Cerebellar nuclear complex (tissue), 1 donor: Measurements from ENCODE around the gene SAP30BP.

Source experiments
- DNase-seq, 2 experiments: peaks; one replicate each; lab custom pipeline; 2025; lab: John Stamatoyannopoulos, UW

SAP30BP gene

DNA sequence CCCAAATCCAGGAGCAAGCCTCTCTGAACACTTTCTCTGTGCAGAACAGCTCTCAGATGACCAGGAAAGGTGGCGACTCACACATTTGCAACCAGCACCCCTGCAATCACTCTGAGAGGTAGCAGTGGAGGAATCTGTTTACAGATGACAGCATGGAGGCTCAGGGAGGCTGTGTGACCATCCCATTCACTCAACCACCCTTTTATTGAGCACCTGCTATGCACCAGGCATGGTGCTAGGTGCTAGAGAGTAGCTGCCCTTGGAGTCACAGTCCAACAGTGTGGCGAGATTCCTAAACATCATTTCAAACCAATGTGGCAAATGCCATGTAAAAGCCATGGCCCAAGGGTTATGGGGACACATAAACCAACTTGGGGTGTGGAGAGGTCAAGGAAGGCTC lies 52.6 kb downstream of the SAP30BP start:
- no peak for DNase-seq

- DNase-seq, result no peak
These were observed 53.7 kb downstream of the SAP30BP start, which contains the start of gene ITGB4 for GRCh38 chr17:75720656-75721462. ITGB4 (plus strand) TSS chr17:75721459; CDS start chr17:75724704, 3,245 bp downstream.

- no peak for DNase-seq
These were observed 54.4 kb downstream of the SAP30BP start for GRCh38 chr17:75721463-75722011.

- no peak for DNase-seq
These were observed 54.9 kb downstream of the SAP30BP start for GRCh38 chr17:75722076-75722475.

- no peak for DNase-seq
These were observed 55.5 kb downstream of the SAP30BP start for GRCh38 chr17:75722542-75723095.

GRCh38 chr17:75723171-75723930 lies 56.2 kb downstream of the SAP30BP start:
- DNase-seq, result no peak

DNA sequence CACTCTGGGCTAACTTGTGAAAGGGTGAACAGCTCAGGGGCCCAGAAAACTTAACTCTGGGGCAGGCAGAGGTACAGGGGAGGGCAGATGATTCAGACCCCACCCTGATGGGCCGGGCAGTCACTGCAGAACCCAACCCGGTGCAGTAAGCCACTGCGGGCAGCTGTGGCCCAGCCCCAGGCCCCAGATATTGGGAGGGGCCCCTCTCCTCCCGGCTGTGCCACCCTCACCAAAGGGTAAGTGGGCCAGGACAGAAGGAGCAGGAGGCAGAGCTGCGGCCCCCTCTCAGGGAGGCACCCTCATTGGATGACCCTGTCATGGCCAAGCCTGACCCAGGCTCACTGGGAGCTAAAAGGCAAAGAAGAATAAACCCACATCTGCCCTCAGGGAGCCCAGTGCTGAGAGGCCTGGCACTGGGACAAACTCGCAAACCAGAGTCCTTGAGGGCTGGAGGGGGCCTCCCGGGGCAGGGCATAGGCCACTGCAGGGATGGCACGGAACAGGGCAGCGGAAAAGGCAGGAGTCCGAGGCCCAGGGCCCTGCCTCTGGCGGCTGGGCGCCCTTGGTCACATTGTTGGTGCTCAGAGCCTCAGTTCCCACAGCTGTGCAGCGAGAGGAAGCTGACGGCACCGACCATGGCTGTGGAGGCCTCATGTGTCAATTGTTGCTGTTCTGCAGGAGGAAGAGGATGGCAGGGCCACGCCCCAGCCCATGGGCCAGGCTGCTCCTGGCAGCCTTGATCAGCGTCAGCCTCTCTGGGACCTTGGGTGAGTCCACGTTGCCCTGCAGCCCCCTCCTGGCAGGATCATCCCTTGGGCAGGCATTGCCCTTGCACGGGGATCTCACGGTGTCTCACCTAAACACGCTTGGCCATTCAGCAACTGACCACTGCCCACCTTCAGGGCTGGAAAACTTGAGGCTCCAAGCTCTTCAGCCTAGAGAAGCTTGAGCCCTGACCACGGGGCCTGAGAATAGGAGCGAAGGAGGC lies 57.2 kb downstream of the SAP30BP start:
- DNase-seq, result no peak

- no peak for DNase-seq
These were observed 58.4 kb downstream of the SAP30BP start for GRCh38 chr17:75725504-75725903.

- no peak for DNase-seq
These were observed 60.3 kb downstream of the SAP30BP start for GRCh38 chr17:75727391-75727790.

DNA sequence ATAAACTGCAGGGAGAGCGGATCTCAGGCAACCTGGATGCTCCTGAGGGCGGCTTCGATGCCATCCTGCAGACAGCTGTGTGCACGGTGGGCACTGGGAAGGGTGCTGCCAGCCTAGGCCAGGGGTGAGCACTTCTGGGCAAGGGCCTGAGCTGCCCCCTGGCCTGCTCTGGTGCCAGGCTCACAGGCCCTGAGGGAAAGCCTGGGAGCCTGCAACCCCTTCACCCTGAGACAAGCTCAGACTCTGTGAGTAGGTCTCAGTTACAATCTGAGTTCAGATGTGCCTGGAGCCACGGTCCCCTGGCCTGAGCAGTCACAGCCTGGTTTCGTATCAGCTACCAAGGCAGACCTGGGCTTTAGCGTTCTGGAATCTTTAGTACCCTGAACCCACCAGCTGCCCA lies 62.2 kb downstream of the SAP30BP start:
- DNase-seq, result no peak

DNA sequence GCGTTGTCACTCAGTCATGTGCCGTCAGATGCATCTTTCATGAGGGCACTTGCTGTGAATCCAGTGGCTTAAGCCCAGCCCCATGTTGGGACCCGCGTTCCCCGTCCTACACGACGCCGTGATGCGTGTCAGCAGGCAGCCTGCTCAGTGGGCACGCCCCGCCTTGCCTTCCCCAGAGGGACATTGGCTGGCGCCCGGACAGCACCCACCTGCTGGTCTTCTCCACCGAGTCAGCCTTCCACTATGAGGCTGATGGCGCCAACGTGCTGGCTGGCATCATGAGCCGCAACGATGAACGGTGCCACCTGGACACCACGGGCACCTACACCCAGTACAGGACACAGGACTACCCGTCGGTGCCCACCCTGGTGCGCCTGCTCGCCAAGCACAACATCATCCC lies 62.9 kb downstream of the SAP30BP start:
- no peak for DNase-seq

DNA sequence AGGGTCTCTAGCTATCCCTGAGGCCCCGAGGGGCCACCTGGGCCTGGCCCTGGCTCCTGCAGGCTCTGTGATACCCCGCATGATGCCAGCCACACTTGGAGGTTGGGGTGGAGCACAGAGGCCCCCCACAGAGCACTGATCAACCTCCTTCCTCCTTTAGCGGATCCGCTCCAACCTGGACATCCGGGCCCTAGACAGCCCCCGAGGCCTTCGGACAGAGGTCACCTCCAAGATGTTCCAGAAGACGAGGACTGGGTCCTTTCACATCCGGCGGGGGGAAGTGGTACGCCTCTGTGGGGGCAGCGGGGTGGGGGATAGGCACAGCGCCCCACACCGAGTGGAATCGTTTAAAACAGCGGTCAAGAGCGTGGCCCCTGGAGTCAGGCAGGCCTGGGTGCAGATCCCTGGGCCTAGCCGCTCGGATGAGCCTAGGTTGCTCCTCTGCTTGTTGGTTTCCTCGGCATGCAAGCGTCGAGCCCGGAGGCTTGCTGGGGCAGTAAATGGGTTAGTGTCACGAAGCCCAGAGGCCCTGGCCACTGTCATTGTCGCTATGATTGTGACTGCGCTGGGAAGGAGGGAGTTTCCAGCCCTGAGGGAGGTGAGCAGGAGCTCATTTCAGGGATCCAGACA lies 64.1 kb downstream of the SAP30BP start:
- DNase-seq, result no peak

DNA sequence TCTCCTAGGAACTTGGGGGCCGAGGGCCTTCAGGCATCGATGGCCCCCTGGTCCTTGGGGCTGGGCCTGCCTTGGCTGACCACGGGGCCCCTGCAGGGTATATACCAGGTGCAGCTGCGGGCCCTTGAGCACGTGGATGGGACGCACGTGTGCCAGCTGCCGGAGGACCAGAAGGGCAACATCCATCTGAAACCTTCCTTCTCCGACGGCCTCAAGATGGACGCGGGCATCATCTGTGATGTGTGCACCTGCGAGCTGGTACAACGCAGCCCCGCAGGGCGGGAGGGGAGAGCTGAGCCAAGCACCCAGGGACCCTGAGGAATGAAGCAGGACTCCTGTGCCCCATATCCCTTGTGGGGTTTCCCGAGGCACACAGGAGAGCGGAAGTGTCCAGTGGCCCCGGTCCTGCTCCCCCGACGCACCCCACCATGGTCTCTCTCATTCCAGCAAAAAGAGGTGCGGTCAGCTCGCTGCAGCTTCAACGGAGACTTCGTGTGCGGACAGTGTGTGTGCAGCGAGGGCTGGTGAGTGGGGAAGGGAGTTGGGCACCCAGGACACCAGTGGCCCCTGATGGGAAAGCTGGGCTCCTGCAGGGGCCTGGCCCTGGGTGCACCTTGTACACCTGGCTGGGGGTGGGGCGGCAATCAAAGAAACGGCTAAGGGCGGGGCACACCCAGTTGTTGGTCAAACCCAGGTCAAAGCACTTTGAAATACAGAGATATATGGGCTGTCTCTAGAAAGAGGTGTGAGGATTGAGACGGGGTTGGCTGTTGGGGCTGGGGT lies 64.8 kb downstream of the SAP30BP start:
- DNase-seq, result no peak

GRCh38 chr17:75733471-75733870 lies 66.3 kb downstream of the SAP30BP start:
- no peak for DNase-seq

- DNase-seq, result no peak
These were observed 67.6 kb downstream of the SAP30BP start for GRCh38 chr17:75734674-75735294.

DNA sequence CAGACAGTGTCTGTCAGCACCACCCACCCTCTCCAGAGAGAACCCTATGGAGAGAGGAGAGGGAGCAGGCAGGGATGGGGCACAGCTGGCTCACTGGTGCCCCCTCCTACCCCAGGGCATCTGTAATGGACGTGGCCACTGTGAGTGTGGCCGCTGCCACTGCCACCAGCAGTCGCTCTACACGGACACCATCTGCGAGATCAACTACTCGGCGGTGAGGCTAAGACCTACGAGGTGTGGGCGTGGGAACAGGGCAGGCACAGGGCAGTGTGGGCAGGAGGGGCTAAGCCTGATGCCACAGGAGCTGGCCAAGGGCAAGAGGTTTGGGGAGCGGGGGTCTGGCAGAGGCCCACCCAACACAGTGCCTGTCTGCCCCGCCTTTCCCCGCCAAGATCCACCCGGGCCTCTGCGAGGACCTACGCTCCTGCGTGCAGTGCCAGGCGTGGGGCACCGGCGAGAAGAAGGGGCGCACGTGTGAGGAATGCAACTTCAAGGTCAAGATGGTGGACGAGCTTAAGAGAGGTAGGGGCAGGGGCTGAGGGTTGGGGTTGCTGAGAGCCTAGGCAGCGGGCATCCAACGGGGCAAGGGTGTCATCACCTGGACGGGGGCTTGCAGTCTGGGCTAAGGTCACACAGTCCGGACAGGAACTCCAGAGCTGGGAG lies 69.2 kb downstream of the SAP30BP start:
- no peak for DNase-seq

DNA sequence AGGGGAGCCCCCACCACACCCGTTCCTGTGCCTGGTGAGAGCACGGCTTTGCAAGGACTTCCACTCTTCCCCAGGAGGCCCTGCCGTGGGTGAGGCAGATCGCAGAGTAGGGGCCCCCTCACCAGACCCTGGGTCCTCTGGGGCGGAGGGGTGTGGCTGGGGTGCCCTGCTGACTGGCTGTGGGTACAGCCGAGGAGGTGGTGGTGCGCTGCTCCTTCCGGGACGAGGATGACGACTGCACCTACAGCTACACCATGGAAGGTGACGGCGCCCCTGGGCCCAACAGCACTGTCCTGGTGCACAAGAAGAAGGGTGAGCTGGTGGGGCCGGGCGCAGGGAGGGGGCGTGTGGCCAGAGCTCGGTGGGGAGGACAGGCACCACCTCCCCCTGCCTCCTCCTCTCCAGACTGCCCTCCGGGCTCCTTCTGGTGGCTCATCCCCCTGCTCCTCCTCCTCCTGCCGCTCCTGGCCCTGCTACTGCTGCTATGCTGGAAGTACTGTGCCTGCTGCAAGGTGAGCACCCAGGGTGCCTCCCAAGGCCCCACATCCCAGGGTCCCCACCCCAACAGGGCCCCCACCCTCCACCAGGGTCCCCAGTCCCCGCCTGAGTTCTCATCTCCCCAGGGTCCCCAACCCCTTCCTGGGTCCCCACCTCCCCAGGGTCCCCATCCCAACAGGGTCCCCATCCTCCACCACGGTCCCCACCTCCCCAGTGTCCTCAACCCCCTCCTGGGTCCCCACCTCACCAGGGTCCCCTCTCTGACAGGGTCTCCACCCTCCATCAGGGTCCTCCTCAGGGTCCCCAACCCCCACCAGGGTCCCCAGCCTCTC lies 70.2 kb downstream of the SAP30BP start:
- no peak for DNase-seq

DNA sequence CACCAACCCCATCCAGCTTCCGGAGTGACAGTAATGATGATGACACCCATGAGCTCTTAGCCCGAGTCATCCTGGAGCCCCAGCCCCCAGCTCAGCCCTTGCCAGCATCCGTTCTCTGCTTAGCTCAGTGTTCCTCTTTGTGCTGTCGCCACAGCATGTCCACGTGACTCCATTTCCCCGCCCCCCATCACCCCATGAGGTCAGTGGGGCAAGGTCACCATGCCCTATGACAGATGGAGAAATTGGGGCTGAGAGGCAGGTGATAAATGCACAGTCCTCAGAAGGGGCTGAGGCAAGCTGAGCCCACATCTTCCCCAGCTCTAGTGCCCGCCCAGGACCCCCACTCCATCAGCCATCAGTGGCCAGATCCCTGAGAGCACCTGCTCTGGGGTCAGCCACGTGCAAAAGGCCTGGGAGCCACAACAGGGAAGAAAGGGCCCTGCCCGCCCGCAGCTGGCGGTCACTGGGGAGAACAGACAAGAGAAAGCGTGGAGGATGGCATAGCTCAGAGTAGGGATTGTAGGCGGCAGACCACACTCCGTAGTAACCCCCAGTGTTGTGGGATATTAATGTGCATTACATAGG lies 71.2 kb downstream of the SAP30BP start:
- no peak for DNase-seq
